GM19468 (cell line): ENCODE measurements around the gene EOLA2.
"Not testable (repeated sequence)": the region's sequence is repeated elsewhere in the genome, so short reads cannot be mapped to it uniquely, and the experiment has no call there.

Source experiments
- ATAC-seq: cut with Tn5 transposase; IDR thresholded peaks from one replicate; pipeline ENCODE4 v1.9.1; 2021; ENCODE audit warnings: mild to moderate bottlenecking, moderate library complexity, moderate number of reproducible peaks; ENCODE audit not compliant: unreplicated experiment; ENCODE audit errors: extremely low read depth

The EOLA2 gene

DNA sequence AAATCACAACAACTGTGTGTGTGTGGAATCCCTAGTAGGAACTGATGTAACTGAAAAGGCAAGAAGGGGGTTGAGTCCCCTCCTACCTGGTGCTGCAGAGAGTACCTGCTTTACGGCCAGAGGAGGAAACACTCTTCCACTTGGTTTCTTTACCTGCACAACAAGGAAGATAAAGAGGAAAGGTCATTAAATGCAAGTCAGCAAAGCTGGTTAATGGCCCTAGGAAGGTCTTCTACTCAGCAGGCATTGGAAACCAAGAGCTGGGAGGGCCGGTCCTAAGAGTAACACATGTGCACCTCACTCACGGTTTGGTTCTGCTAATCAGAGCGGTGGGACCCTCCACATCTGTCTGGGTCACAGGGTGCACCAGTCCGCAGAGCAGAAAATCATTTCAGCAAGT, 963 bp downstream of the EOLA2 start:
- ATAC-seq: not testable (repeated sequence)

DNA sequence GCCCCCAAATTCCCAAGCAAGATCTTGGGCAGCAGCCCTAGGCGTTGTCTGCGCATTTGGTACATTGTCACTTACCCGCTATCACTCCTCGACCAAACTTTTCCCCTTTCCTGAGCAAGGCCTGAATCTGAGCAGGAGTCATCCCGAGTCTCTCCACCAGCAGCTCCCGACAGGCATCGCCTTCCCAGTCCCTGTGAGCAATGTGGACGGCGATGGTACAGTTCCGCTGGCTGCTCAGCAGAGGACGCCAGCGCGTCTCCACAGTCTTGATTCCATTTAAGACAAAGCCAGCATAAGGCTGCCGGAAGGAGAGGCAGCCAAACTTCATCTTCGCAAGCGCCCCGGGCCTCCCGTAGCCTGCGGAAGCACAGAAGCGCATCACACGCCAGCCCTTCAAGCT, 4.7 kb downstream of the EOLA2 start:
- ATAC-seq: not testable (repeated sequence)

DNA sequence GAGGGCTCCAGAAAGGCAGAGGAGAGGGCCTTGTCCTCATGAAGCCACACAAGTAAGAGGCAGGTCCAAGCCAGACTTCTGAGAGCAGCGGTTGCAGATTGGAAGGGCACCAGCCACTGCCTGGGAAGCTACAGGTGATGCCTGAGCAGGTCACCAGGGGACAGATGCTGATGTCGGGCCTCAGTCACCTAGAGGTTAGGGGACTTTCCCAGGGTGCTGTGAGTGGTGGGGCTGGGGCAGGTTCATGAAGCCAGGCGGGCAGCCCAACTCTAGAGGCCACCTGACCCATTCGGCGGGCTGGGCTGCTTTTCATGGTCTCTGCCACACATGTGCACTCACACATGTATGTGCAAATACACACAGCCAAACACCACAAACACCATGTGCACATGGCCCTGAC, 5.3 kb downstream of the EOLA2 start:
- ATAC-seq: not testable (repeated sequence)

DNA sequence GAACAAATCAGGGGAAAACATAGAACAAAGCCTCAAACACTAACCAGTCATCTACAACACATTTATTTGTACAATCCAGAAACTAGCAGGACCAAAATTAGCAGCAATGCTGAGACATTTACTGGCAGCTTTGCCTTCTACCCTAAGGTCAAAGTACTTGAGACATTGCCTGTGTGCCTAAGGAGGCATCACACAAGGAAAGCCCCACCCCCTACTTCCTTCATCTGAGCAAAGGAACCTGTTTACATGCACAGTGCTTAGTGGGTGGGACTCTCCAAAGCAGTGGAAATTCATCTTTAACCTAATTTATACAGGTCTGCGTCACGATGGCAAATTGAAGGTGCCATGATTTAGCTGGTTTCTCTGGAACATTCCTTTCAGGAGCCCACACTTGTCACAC, 6.1 kb downstream of the EOLA2 start:
- not testable (repeated sequence) for ATAC-seq

DNA sequence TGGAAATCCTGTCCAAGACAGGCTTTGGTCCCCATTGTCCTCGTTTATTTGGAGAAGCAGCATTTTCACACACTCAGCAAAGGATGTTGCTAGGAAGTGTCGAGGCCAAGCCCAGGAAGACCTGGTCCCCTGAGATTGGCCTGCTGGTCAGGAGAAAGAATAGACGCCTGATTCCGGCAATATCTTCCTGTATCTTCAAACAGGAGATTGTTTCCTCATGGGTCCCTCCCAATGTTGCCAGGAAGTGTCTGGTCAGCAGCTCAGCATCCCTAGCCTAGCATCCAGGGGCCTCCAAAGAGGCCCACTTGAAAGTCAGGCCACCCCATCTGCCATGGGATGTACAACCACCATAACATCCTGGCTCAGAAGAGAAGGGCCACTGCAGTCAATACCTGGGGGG, 6.9 kb downstream of the EOLA2 start:
- not testable (repeated sequence) for ATAC-seq

DNA sequence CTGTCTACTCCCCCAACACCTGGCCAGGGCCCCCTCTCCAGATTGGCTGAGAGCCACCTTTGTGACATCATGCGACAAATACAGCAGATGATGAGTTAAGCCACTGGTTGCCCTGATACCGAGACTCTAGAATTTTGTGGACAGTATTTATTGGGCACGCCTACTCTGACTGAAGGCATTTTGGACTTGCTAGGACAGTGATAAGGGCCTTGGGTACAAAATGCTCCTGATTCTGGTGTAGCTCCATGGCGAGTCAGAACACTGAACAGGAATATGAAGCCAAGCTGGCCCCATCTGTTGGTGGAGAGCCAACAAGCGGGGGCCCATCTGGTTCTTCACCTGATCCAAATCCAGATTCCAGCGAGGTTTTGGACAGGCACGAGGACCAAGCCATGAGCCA, 8.9 kb downstream of the EOLA2 start, which contains the start of gene HSFX4:
Gene HSFX4, plus strand, starts transcription at position 174 of the 400 bp plus-strand sequence. Its CDS starts 72 bp downstream, at position 246.
- not testable (repeated sequence) for ATAC-seq

DNA sequence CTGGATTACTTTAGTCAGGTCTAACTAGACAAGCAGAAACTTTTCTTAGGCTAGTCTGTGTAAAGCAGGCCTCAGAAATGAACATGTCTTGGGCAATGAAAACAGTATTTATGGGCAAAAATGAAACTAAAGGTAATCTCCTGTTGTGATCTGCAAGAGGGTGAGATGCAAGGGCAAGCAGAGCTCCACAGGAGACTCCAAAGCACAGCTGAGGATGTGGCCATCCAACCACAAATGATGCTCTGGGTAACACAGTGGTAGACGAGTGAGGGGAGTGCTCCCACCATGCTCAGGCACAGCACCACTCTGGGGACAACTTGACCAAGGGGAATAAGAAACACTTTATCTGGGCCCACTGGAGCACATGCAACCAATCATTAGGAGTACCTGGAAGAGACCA, 9.7 kb downstream of the EOLA2 start:
- ATAC-seq: not testable (repeated sequence)

DNA sequence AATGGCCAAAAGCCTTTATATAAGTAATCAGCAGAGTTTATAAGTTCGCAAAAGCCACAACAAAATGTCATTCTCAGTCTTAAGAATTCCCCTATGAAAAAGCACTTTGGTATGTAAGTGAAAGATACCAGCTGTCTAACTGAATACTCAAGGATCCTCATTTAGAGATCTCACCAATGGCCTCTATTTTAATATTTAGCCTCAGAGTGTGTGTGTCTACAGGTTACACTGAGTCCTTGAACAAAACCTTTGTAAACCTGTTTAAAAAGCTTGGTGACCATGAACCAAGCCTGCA, 10.4 kb downstream of the EOLA2 start:
- not testable (repeated sequence) for ATAC-seq

DNA sequence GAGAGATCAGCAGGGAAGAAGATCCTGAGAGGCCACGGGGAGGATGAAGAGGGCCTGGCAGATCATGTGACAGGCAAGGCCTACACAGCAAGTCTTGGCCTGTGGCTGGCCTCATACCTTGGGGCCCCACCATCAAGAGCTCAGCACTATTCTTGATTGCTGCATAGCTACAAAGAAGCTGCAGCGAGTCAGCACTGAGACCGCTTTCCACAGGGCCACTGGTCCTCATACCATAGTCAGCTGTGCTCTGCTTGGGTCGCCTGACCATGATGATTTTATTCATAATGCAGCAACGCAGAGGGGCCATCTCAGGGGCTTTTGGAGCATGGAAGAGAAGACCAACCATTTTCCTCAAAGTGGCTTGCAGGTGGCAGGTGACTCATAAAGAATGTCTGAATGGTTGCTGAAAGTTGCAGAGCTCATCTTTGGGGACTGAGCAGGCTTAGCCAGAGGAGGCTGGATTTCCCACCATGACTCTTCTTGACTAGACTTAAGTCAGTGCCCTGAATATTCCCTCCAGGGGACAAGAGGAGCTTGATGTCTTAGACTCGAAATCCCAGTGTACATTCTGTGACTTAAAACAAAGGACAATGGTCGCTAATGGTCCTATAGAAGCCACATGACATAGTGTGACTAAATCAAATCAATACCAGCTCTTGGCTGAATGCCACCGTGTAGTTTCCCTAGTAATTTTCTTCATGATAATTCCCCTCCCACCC, 10.9 kb downstream of the EOLA2 start:
- not testable (repeated sequence) for ATAC-seq

DNA sequence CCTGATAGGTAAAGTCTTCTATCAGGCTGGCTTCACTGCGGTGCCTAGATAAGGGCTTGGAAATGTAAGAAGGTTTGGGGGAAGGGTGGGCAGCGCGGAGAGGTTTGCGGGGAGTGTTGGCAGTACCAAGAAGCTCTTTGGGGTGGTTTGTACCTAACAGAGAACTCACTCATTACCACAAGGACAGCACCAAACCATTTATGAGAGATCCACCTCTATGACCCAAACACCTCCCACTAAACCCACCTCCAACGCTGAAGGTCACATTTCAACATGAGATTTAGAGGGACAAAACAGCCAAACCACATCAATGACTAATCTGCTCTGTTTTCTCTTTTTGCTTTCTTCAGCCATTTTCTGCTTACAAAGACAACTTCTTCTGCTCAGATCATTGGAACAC, 13.9 kb downstream of the EOLA2 start:
- ATAC-seq: not testable (repeated sequence)

DNA sequence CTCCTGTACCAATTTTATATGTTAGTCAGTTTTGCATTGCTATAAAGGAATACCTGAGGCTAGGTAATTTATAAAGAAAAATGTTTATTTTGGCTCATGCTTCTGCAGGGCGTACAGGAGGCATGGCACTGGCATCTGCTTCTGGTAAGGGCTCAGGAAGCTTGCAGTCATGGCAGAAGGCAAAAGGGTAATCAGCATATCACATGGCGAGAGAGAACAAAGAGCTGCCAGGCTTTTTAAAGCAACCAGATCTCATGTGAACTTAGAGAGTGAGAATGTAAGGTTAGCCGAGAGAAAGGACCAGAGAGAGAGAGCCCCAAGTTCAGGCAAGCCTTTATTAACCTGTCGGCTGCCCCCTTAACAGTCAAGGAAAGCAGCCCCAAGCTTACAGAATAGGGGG, 14.5 kb downstream of the EOLA2 start:
- not testable (repeated sequence) for ATAC-seq

DNA sequence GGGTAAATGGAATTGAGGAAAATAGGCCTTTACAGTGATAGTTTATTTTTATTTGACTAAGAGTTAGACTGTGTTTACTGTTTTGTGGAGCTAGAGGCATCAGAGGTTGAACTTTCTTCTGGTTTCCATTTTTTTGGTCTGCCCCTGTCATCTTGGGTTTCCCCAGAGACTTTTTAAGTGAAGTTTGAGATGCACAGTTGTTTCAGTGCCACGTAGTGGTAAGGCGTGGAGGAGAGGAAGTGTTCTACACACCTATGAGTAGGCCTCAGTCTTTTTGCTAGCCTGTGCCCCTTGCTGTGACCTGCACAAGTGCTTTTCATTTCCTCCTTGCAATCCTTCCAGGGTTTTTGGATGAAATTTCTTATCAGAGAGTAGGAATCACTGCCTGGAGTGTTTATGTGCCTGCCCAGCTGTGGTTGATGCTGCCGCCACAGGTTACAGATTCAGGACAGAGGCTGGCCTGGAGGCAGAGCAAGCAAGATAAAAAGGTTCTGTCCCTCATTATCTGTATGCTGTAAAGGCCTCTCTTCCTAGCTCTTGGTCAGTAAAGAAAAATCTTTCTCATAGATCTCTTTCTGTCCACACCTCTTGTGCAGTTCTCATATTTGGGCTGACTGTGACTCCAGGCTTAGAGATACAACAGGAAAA, 21.4 kb downstream of the EOLA2 start:
- no peak for ATAC-seq

DNA sequence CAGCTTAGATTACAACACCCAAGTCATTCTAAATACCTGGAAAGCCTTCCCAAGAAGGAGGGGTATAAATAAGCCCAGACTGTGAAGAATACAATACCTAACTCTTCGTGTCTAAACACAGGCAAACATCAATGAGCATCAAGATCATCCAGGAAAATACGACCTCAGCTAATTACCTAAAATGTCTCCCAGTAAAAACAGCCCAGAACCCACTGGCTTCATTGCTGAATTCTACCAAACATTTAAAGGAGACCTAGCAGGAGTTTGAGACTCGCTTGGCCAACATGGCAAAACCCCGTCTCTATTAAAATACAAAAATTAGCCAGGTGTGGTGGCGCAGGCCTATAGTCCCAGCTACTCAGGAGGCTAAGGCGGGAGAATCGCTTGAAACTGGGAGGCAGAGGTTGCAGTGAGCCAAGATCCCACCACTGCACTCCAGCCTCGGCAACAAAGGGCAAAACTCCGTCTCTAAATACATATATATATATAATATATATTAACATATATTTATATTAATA, 28.1 kb downstream of the EOLA2 start:
- ATAC-seq: no peak

DNA sequence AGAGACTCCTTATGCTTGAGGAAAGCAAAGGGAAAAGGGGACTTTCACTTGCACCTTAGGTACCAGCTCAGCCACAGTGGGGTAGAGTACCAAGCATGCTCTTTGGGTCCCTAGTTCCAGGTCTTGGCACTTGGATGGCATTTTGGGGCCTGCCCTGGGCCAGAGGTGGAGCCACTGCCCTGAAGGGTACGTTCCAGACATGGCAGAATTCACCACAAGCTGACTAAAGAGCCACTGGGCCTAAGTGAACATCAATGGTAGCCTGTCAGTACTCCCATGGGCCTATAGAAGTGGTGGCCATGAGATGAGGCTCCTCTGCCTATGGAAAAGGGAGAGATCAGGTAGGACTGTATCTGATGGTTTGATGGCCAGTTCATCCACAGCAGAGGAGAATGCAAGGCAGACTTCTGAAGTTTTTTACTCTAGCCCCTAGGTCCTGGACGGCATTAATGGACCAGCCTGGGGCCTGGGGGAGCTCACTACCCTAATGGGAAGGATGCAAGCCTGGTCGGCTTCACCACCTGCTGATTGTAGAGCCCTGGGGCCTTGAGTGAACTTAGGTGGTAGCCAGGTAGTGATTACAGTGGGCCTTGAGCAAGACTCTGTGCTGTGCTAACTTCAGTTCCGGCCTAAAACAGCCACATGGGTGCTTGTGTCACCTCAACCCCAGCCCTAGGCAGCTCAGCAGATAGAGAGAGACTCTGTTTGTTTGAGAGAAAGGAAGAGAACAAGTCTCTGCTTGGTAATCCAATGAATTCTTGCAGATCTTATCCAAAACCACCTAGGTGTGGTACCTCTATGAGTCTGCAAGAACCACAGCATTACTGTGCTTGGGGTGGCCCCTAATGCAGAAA, 28.7 kb downstream of the EOLA2 start:
- no peak for ATAC-seq

DNA sequence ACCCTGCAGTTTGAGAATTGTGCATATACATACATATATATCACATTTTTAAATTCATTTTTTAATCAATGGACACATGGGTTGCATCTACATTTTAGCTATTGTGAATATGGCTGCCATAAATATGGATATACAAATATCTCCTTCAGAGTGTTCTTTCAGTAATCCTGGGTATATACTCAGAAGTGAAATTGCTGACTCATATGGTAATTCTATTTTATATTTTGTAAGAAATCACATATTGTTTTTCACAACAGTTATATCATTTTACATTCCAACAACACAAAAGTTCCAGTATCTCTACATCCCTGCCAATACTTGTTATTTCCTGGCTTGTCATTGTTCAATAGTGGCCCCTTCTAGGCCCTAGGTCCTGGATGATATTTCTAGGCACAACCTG, 29.6 kb downstream of the EOLA2 start:
- ATAC-seq: no peak

DNA sequence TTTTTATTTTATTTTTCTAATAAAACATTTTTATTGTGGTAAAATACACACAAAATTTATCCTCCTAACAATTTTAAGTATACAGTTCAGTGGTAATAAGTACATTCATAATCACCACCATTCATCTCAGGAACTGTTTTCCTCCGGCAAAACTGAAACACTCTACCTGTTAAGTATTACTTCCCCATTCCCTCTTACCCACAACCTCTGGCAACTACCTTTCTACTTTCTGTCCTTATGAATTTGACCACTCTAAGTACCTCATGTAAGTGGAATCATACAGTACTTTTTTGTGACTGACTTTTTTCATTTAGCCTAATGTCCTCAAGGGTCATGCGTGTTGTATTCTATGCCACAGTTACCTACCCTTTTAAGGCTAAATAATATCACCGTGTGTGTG, 30.0 kb downstream of the EOLA2 start:
- peak; percentile 47 for ATAC-seq

DNA sequence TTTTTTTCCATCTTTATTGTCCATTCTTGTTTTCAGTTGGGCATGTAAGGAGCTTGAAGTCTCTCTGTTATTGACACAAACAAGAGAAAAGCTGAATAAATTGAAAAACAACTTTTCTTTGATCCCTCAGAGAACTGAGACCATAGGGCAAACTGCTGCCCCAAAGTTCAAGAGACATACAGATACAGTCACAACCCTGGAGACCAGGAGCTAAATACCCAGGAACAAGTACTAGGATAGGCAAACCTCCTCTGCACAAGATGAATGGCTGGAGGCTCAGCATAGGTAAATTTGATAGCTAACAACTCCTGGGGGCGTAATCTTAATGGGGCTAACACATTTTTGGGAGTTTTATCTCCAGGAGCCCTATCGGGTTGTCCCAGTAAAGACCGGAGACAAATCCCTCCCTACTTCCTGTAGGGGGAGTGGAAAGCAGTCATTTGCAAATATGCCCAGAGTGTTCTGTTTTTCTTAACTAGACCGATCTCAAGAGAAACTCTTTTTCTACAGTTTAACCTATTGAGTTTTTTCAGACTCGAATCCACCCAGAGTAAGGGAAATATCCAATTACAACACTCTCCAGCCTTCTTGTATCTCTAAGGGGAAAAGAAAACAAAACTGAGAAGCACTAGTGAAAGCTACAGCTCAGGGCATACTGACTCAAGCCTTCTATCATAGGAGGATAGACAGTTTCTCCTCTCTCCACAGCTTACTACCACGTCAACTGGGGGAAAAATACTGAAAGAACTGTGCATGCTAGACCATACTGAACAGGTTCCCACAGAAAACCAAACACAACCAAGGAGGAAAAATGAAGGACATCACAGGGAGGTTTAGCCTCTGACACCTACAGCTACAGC, 34.2 kb downstream of the EOLA2 start:
- ATAC-seq: peak; percentile 76

DNA sequence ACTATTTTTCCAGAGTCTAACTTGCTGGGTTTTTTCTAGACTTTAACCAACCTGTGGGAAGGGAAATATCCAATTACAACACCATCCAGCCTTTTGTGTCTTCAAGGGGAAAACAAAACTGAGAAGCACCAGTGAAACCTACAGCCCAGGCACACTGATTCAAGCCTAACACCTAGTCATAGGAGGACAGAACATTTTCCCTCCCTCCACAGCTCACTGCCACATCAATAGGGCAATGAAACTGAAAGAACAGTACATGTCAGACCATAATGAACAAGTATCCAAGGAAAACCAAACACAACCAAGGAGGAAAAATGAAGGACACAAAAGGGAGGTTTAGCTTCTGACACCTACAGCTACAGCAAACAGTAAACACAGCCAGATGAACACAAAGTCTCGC, 39.7 kb downstream of the EOLA2 start:
- no peak for ATAC-seq

DNA sequence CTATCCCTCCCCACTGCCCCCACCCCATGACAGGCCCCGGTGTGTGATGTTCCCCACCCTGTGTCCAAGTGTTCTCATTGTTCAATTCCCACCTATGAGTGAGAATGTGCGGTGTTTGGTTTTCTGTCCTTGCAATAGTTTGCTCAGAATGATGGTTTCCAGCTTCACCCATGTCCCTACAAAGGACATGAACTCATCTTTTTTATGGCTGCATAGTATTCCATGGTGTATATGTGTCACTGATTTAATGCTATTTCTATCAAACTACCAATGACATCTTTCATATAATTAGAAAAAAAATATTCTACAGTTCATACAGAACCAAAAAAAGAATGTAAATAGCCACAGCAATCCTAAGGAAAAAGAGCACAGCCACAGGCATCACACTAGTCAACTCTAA, 47.5 kb downstream of the EOLA2 start:
- ATAC-seq: not testable (repeated sequence)
